Effector CD4-positive, alpha-beta T cell (primary cell): Measurements from ENCODE around the gene HCN3.
A peak's percentile ranks its signal among the peaks of the same experiment; 100 is the strongest.

ENCODE experiments used
- DNase-seq: peaks from one replicate; pipeline ENCODE4 v3.0.0-alpha.2; 2020

HCN3 gene

GRCh38 chr1:155254714-155255242 lies 22.5 kb upstream of the HCN3 start:
- no peak for DNase-seq

- DNase-seq = peak; percentile 69
Measured at GRCh38 chr1:155255243-155256007, 21.8 kb upstream of the HCN3 start, which contains the start of gene ENTREP3. Gene ENTREP3 (minus strand): TSS chr1:155255483. CDS start chr1:155254877, 606 bp downstream.

- no peak for DNase-seq
Measured at GRCh38 chr1:155256058-155256852, 21.0 kb upstream of the HCN3 start.

DNA sequence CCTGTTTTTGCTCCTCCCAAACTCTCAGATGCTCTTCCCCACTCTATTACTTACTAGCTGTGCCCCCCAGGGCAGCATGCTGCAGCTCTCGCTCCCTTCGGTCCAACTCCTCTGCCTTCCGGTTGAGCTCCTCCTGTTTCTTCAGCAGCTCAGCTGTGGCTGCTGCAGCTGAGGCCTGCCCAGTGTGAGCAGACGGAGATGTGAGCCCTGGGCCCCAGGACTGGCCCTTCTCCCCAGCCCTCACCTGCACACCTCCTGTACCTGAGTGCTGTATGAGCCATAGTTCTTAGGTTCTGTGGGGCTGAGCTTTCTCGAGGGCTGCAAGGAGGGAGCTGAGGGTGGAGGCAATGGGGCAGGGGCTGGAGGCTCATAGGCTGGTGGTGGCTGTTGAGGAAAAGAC lies 17.0 kb upstream of the HCN3 start:
- DNase-seq = no peak

DNA sequence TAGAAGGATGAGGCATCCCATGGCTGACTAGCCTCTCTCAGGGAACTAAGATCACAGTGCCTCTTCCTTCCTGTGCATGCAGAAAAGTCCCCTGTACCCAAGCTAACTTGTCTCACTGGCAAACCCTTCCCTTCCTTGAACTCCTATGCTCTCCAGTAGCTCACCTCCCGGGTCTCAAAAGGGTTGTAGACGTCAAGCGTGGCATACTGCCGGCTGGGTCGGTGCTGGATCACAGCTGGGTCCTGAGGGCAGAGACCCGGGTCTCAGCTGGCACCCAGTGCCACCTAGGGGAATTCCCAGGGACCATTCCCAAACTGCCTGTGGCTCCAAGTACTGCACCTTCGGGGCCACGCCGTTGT lies 15.8 kb upstream of the HCN3 start:
- no peak for DNase-seq

DNA sequence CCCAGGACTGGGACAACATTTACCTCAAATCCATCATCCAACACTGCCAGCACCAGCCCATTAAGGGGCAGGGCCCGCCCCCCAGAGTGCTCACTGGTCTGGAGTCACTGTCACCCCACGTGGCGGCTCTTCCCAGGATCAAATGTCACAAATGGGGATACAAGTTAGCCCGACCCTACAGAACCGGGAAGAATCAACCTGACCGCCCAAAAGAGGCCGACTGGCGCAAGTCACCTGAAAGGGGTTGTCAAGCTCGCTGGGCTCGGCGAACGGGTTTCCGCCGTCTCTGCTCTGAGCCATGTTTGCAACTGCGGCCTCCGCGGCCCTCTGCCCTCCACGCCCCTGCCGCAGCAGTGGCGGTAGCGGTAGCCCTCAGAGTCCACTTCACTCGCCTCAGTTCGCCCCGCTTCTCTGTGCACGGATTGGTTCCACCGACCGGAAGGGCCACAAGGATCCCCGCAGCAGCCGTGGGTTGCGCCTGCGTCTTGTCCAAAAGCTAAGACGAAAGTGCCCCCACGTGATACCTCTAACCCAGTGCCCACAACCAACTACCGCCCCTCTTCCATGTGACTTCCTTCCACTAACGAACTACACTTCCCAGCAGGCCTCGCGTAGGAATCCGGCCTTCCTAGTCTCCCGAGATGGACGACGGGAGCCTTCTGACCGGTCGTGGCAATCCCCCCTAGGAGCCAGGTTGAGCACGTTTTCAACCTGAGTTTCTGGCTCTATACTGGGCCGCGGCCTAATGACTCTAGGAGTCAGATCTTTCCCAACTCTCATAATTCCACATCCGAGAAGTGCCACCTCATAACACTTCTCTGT lies 15.2 kb upstream of the HCN3 start, which contains the start of gene SCAMP3:
Gene SCAMP3, minus strand, starts transcription at position 509 of the 822 bp plus-strand sequence. Its CDS starts 209 bp downstream, at position 300.
- peak; percentile 84 for DNase-seq

DNA sequence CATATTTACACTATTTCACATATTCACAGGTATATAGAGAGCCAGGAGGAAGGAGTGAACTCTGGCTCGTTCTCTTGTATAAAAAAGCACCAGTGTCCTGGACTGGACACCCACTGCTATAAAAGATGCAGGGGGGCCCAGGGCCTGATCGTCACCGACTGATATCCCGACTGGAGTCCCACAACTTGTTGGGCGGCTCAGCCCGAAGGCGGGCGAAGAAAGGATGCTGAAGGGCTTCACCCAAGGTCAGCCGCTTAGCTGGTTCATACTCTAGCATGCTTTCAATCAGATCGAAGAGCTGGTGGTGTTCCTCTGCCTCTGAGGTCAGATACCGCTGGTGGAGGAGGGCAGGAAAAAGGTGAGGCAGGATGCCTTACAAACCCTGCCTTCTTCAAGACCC lies 14.2 kb upstream of the HCN3 start:
- DNase-seq = no peak

DNA sequence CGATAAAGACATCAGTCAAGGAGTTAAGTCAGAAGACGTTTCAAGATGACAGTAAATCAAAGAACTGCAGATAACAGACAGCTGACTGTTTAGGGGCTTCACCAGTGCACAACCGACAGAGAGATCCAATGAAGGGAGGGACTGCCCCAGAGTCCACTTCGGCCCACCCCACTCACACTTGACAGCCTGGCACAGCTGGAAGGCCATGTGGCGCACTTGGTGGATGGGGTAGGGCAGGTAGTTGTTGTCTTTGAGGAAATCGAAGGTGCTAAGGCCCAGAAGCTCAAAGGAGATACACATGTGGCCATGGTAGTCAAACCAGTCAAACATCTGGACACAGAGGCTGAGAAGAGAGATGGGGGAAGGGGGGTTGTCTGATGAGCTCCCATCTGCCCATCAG lies 10.7 kb upstream of the HCN3 start:
- DNase-seq = no peak

- DNase-seq = no peak
Measured at GRCh38 chr1:155267373-155267772, 9.9 kb upstream of the HCN3 start.

GRCh38 chr1:155268630-155269029 lies 8.6 kb upstream of the HCN3 start:
- no peak for DNase-seq

DNA sequence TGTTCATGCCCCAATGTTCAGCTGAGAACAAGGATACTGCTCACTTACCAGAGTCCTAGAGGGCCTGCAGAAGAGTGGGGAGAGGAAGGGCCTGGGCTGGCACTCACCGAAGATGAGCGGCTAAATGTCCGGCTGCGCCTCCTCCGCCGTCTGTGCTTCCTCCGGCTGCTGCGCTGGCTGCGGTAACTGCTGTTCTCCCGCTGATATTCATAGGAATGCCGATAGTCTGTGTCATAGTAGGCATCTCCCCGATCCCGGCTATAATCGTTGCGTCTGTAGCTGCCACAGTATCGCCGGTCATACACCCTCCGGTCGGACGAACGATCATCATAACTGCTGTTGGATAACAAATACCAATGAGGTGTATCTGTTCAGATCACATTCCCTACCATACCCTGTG lies 7.9 kb upstream of the HCN3 start:
- DNase-seq = no peak

DNA sequence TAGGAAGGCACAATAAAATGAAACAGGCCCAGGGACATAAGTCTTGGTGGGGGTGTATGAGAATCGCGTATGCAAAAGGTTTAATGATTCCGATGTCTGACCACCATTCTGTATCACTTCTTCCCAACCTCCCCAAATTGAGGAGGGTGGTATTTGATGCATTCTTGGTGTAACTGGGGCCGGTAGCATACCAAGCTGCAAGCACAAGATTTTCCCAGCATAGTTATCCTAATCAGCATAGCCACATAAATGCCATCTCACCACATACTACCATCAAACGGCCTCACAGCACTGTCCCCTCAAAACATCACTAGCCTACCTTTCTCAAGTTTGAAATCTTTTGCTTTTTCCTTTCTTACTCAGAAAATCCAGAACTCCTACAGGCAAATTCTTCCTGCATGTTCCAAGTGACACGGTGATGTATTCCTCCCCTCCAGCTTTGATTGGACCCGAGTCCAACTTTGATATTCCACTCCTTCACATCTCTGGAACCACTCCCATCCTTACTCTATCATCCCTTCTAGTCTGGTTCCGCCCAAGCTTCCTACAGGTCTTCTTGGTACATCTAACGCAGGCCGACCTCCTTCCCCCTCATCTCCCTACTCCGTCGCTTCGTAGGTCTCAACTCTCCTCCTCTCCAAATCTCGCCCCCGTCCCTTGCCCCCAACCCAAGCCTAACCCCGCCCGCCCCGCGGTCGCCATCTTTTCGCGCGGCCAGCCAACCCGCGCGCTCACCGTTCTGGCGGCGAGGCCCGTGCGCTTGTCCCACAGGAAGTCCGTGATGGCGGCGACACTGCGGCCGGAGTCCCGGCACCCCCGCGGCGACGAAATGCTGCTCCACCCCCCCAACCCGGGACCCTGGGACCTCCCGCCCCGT lies 4.6 kb upstream of the HCN3 start:
- DNase-seq = no peak

DNA sequence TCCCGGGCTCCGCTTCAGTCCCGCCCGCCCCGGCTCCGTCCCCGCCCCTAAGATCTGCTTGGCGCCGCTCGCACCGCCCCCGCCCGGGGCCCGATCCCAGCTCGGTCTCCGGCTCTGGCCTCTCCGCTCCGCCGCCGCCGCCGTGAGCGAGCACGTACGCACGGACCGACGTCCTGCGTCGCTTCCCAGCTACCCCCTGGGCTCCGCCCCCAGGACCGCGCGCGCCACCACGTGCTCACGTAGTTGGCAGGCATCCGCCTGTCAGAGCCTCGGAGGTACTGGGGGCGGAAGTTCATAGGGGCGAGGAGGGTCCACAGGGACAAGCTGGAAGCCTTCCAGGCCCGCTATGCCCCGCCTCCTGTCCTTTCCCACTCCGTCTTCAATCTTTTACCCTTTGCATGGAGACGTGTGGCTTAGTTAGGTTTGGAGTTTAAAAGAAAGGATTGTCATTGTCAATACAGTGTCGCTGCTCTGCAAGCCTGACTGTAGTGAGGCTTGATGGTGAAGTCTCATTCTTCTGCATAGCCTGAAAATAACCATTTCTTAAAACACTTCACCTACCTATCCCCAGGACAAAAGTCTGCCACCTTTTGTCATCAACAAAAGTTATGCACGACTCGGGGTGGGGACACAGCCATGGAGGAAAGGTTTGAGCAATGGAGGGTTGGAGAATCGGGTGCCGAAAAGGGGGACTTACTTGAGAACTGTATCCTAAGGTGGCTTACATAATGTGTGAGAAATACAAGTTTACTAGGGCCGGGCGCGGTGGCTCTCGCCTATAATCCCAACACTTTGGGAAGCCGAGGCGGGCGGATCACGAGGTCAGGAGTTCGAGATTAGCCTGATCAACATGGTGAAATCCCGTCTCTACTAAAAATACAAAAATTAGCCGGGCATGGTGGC lies 3.7 kb upstream of the HCN3 start, which contains the start of gene CLK2:
Gene CLK2, minus strand, starts transcription at position 162 of the 903 bp plus-strand sequence. CDS start 2,527 bp downstream, outside the sequence.
- DNase-seq = peak; percentile 92

DNA sequence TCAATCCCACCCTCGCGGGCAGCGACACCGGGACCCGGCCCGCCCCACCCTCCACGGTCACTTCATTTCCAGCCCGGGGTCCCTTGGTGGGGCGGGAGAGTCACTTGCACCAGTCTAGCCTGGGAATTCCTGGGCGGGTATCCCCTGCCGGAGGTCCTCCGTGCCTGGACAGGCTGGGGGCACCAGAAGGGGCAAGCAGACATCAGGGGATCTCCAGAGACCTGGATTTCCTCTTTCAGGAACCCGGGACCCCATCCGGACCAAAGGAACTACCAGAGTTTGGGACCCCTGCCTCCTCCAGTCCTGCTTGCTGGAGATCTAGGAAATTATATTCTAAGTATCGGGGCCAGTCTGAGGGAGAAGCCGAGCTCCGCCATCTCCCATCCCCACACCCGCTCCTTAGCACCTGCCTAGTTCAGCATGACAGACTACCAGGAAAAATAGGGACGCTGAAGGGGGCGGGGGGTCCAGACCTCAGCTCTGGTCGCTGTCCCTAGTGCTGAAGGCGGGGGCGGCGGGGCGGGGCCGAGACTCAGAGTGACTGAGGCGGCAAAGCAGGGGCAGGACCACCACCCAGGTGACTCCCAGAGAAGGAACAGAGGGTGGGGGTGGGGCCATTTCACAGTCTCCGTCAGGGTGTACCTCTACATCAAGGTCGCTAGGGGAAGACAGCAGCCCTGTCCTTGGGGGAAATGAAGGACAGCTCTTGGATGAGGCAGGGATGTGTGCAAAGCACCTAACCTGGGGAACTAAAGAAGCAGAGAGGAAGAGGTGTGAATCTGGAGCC lies 832 bp downstream of the HCN3 start:
- DNase-seq = peak; percentile 77

DNA sequence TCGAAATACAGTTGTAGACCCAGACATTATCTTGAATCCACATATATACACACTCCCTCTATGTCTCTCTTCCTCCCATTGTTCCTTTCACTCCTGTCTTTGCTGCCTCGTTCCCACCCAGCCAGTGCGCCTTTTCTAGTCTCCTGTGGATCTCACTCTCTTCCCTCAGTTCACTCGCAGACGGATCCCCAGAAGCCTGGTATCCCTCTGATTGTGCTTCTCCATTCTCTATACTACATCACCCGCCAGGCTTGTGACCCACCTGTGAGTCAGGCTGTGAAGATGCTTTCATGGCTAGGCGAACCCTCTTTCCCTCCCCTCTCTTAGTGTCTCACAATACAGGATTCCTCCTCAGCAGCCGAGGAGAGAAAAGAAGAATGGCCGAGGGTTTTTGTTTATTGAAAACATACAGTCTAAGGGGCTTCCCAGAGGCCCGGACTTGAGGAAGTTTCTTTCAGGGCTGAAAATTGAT lies 1.5 kb downstream of the HCN3 start:
- no peak for DNase-seq

- no peak for DNase-seq
Measured at GRCh38 chr1:155279268-155279667, 2.0 kb downstream of the HCN3 start.

DNA sequence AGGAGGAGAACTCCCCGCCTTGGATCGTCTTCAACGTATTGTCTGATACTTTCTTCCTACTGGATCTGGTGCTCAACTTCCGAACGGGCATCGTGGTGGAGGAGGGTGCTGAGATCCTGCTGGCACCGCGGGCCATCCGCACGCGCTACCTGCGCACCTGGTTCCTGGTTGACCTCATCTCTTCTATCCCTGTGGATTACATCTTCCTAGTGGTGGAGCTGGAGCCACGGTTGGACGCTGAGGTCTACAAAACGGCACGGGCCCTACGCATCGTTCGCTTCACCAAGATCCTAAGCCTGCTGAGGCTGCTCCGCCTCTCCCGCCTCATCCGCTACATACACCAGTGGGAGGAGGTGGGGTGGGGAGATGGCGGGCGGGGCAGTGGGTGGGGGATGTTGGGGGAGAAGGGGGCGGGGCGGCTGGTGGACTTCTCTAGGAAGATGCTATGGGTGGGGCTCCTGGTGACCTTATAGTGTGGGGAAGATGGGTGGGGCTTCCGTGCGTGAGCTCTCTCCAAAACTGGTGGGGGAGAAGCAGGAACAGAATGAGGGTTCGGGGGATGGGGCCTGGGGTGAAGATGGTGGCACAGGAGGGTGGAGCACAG lies 5.3 kb downstream of the HCN3 start:
- no peak for DNase-seq

- no peak for DNase-seq
Measured at GRCh38 chr1:155284476-155284875, 7.2 kb downstream of the HCN3 start.

- no peak for DNase-seq
Measured at GRCh38 chr1:155285063-155285462, 7.8 kb downstream of the HCN3 start.
